ENCODE measurements around the gene SARM1.
"Not testable (repeated sequence)": the region's sequence is repeated elsewhere in the genome, so short reads cannot be mapped to it uniquely, and the experiment has no call there.

Gene SARM1

DNA sequence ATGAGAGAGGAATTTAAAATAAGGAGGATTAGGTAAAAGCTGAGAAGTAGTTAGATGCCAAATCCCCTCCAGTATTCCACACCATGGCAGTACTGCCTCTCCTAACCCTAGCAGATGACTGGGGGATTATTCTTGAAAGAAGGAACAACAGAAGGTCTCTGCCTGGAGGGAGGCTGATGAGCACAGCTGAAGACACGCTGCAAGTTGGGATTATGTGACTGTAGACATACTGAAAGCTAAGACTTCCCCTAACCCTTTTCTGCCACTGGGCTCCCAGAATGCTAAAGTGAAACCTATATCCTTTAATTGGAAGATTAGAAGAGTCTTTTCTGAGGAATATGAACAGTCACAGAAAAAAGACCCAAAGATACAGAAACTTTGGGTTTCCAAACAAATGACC is 62.2 kb downstream of the SARM1 start:
- no peak for DNase-seq

DNA sequence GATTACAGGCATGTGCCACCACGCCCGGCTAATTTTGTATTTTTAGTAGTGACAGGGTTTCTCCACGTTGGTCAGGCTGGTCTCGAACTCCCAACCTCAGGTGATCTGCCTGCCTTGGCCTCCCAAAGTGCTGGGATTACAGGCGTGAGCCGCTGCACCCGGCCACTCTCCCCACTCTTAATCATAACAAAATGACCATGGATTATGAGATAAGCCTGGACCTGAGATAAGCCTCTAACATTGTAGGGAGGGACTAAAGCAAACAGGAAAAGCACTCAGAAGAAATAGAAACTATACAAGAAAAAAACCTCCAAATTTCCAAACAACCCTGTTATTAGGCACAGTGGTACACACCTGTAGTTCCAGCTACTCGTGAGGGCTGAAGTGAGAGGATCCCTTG is 62.8 kb downstream of the SARM1 start:
- DNase-seq, result not testable (repeated sequence)

DNA sequence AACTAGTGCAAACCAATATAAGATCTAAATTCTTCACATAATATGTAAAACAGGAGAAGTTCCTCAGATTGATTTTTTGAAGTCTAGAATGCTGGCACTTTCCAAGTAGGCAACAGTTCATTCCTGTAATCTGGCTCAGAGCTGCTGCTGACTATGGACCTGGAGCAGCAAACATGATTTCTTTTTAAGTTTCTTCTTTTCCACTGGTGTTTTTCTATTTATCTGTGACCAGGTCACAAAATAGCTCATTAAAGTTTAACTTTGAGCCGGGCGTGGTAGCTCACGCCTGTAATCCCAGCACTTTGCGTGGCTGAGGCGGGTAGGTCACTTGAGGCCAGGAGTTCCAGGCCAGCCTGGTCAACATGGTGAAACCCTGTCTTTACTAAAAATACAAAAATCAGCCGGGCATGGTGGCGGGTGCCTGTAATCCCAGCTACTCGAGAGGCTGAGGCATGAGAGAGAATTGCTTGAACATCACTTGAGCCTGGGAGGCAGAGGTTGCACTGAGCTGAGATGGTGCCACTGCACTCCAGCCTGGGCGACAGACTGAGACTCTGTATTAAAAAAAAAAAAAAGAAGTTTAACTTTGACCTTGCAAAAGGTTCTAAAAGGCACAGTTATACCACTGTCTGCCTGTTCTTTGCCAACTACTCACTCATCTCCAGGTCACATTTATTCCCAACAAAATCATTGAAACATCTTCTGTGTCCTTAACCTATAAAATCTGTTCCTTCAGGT is 72.6 kb downstream of the SARM1 start:
- DNase-seq, result no peak

DNA sequence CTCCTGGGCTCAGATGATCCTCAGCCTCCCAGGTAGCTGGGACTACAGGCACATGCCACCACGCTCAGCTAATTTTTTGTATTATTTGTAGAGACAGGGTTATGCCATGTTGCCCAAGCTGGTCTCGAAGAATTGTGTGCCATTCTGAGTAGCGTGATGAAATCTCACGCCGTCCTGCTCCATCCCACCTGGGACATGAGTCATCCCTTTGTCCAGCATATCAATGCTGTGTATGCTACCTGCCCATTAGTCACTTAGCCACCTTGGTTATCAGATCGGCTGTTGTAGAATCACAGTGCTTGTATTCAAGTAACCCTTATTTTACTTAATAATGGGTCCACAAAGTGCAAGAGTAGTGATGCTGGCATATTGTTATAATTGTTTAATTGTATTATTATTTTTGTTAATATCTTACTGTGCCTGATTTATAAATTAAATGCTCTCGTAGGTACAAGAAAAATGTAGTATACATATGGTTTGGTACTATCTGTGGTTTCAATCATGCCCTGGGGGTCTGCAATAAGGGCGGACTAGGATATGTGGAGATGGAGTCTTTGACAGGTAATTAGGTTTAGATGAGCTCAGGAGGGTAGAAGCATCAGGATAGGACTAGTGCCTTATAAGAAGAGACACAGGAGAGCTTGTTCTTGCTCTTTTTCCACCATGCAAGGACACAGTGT is 75.4 kb downstream of the SARM1 start:
- DNase-seq, result no peak

DNA sequence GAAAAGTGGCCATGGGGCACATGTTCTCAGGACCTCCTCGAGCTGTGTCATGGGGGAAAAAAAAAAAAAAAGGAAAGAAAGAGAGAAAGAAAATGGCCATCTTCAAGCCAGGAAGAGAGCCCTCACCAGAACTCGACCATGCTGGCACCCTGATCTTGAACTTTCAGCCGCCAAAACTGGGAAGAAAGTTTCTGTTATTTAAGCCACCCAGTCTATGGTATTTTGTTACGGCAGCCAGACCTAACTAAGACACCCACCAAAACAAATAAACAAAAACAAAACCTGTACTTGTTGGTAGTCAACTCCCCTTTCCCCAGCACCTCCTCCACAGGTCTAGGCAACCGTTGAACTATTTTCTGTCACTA is 75.9 kb downstream of the SARM1 start:
- DNase-seq, result no peak

DNA sequence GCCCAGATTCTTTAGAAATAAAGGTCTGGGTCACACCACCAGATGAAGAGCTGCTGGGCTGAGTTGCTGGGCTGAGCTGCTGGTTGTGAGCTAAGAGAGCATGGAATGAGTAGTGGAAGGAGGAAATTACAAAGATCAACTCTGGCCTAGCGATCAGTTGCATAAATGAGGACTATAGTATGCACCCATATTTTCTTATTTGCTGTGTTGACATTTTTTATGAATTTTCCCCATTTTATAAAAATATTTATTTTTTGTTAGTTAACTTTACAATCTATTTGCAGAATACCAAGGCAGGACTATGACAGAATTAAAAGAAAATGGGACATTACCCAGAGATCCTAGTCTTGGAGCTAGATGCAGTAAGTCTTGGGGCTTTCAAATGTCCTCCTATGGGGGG is 78.4 kb downstream of the SARM1 start:
- no peak for DNase-seq

Data from CD4-positive, alpha-beta T cell treated with Interleukin-12 subunit alpha and Interleukin-12 subunit beta, for 1 hour (primary cell).